HuH-7 (cell line): ENCODE data around the gene SLC25A13.

Experiments
- DNase-seq: peaks from one replicate; pipeline ENCODE4 v3.0.0; 2011; ENCODE audit warnings: low spot score

SLC25A13 gene

DNA sequence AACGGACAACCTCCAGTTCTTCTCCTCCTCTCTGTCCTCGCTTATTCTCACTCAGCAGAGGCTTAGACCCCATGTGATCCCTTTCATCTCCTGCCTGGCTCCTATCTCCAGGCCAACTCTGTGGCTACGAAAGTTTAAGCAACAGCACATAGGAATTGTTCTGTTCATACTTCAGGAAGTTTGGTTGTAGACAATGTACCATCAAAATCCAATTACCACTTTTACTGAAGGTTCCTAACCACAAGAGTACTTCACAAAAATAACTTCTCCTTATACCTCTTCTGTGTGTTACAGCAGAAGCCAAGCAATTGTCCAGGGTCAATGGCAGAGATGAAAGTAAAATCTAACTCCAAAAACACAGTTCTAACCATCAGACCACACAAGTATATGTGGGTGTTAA, 80.0 kb downstream of the SLC25A13 start:
- no peak for DNase-seq

DNA sequence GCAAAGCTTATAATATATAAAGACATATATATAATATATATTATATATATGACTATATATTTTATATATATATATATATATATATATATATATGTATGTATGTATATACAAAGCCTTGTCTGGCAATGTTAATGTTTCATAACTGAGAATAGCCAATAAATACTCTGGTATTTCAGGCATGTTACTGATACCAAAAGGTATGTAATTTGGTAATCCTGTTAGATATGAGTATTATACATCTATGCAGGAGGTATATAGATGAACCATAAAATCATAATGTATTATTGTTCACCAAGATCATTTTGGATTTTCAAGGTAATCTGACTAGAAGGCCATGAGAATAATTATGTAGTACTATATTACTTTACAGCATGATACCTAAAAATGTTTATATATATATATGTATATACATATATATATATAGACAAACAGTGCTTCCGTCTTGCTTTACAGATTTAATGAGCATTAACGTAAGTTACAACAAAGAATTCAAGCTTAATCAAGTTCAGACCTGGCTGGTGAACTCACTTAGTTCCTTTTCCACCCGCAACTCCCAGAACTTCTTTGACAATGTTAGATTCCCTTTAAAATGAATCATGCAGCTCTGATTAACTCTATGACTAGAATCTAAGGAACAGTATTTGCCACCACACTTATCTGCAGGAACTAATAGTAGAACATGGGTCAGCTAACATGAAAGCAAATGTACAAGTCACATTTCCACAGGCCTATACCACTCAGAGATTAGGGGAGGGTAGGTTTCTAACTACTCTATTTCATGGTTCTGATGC, 82.7 kb downstream of the SLC25A13 start:
- DNase-seq, result no peak

DNA sequence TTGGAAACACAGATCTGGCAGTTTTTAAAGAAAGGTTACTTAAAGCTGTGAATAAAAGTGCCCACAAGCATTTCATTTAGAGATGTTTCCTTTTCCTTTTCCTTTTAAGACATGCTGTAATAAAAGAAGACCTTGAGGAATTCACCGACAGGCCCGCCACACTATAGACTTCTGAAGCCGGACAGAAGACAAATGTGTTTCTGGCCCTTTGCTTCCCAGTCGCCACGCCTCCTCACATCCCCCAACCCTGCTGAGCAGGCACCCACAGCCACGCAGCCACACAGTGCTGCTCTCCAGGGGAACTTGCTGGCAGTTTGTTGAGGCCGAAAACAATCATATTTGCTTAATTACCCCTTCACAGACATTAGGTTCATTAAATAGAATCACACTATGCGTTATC, 83.4 kb downstream of the SLC25A13 start:
- DNase-seq, result no peak

DNA sequence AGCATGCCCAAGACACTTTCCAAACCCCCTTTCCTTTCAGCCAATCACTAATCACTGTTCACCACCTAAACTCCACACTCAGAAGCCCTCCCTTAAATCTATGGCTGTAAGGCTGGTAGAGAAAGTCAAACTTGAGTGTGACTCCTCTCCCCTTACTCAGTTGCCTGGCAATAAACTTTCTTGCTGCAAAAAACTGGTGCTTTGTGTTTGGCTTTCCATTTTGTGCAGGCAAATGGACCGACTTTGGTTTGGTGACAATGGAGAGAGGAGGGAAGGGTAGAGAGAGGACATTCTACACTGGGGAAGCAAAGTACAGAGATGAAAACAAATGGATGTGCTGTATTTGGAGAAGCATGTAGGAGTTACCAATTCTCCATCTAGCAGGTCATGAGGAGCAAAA, 84.9 kb downstream of the SLC25A13 start:
- DNase-seq, result no peak

DNA sequence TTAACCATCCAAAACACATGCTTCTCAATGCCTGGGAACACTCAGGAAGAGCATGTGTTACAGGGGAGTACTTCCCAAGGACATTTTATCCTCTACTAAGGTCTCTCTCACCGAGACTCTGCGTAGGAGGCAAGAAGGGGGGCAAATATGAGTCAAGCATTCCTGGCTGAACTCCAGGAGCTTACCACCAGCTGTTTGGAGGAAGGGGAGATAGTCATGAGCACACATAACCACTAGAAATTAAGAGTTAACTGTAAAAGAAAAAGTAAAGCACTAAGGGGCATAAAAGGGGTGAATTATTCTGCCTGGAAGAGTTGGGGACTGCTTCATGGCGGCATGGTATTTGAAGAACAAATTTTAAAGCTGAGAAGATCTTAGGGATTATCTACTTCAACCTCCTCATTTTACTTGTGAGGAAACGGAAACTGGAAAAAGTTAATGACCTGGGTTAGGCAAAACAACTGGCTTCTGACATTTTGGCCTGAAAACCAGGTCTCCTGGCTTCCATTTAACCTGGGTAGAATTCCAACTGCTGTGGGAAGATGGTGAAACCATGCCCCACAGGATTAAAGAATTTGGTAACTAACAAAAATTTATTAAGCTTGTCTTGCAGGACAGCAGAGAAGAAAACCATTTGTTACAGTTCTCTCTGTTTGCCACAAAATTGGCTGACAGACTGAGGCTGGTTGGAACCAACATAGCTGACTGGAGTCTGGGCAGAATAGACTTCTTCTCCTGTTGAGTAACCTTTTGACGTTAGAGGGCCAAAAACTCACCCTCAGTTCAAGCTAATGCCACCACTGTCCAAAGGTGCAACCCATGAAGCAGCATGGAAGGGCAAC, 85.5 kb downstream of the SLC25A13 start:
- DNase-seq, result no peak

DNA sequence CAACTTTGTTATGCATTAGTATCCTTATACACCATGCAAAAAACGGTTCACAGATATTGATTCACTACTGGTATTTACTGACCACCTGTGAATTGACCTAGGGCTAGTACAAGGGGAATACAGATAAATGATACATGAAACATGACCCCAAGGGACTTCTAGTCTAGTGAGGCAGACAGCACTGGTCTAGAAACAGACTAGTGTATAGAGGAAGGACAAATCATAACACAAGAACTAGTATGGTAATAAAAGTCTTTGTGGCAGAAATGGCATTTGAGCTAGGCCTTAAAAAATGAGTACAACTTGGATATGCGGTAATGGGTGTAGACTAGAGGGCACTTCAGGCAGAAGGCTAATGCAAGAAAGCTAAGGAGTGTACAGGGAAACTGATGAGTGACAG, 86.6 kb downstream of the SLC25A13 start:
- DNase-seq, result no peak

DNA sequence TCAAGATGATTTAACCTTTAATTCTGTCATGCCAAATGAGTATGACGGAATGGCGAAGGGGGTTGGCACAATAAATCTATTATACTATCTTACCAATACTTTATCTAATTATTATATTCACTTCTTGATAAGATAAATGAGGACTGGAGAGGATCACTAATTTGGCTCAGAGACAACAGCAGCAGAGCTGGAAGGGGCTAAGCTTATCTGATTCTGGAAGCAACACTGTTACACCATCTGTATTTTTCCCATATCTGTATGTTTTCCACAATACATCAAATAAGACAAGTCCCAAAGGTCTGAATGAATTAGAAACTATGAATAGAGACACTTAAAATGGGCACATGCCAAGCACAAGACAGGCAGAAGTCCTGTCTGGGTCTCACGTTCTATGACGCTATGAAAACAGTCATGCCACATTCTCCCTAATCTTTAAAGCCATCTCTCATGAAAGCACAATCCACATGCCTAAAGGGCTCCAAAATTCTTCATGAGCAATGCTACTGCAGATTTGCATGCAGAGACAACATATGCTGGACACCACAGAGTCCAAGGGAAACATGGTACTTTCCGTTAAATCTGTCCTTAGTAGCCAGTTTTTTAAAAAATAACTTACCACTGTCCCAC, 88.3 kb downstream of the SLC25A13 start:
- no peak for DNase-seq

DNA sequence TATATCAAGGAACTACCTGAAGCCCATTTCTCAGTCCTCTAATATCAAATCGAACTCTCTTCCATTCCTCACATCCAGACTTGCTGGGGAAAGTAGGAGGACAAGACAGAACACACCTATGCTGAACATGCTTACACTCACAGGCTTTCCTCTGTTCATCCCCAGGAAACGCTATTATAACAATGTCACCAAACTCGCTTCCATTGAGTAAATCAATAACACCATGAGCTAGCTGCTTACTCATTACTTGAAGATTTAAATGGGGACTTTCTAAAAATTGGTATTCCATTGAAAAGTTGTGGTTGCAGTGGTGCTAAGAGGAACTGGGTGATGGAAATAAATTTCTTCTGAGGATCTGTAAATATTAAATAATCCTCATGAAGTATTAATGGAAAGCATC, 88.8 kb downstream of the SLC25A13 start:
- no peak for DNase-seq

DNA sequence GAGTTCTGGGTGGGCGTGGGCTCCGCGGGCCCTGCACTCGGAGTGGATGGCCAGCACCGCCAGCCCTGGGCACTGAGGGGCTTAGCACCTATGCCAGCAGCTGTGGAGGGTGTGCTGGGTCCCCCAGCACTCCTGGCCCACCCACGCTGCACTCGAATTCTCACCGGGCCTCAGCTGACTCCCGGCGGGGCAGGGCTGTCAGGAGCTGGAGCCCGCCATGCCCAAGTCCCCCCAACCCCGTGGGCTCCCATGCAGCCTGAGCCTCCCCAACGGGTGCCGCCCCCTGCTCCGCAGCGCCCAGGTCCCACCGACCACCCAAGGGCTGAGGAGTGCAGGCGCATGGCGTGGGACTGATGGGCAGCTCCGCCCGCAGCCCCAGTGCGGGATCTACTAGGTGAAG, 93.1 kb downstream of the SLC25A13 start:
- no peak for DNase-seq

DNA sequence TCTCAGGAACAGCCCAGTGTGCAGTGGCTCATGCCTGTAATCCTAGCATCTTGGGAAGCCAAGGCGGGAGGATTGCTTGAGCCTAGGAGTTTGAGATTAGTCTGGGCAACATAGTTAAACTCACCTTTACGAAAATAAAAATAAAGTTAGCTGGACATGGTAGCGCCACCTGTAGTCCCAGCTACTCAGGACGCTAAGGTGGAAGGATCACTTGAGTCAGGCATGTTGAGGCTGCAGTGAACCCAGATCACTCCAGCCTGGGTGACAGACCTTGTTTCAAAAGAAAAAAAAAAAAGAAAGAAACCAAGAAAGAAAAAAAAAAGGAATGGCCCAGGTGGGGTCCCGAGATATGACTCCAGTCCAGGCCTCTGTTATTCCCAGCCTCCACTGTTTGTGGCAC, 96.6 kb downstream of the SLC25A13 start:
- no peak for DNase-seq

DNA sequence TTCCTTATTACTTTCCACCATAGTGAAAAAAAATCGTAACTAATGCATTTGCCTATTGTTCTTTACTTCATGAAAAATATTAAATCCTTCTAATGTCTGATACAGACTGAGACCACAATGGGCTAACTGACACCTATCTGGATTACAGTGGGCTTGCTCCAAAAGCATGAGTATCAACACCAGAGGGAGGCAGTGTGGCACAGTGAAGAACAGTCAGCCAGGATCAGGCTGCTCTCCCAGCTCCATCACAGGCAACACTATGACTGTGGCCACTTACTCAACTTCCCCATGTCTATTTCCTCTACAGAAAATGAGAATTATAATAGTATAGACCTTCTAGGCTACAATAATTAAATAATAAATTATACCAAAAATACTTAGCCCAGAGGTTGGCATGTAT, 97.2 kb downstream of the SLC25A13 start:
- DNase-seq, result peak; percentile 58

DNA sequence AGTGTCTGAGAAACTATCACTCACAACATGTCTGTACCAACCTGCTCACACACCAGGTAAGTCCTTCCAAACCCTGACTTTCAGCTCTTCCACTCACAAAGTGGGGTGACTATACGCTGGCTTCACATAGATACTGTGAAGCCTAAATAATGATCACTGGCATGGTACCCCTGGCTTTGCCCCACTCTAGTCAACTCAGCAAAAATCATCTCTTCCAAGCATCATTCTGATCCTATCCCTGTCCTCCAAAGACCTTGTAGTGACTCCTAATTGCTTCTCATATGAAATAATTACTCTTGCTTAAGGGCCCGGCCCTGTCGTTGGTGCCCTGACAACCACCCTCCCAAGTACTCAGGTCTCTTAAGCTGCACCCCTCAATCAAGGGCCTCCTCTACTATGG, 97.8 kb downstream of the SLC25A13 start:
- DNase-seq, result no peak

DNA sequence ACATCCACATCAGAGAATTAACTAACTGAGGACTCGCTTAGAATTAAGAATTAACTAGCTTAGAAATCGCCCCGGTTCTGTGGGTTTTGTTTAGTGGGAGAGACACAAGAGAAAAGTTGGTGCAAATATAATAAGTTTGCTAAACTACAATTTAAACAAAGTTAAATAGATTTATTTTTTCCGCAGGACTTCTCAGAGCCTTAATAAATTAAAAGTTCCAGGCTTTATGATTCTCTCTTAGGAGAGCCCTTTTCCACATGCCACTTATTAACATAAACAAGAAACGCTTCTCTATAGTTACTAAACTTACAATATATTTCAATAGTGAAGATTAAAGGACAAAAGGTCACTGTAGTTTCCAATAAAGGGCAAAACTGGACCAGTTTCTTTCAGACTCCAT, 100.0 kb downstream of the SLC25A13 start:
- DNase-seq, result no peak

DNA sequence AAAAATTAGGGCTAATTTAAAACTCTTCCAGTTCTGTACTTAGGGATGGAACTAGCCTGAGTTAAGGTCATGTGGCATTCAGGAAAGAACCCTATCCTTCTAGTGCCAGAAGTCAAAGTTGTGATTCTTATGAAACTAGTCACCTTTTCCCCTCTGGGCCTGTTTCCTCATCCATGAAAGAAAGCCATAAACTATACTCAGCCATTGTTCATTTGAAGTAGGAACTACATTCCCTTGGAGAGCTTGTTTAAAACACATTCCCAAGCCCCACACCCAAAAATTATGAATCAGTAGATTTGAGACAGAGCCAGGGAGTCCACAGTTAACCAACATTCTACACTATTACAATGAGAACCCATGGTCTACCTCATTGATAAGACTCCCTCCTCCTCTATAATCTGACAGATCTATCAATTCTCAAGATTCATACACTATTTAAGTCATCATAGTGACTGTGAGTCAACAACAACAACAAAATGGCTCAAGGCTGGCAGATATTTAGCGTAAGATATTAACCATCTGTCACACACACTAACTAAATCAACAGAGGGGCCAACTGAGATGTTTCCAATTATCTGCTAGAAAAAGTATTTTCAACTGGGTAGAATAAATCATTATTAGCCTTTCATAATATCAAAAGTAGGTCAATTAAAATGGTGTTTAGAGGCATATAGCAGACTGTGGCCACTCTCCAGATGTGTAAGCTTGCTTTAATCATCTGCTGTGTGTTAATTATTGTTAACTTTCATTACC, 102.3 kb downstream of the SLC25A13 start:
- DNase-seq, result no peak

DNA sequence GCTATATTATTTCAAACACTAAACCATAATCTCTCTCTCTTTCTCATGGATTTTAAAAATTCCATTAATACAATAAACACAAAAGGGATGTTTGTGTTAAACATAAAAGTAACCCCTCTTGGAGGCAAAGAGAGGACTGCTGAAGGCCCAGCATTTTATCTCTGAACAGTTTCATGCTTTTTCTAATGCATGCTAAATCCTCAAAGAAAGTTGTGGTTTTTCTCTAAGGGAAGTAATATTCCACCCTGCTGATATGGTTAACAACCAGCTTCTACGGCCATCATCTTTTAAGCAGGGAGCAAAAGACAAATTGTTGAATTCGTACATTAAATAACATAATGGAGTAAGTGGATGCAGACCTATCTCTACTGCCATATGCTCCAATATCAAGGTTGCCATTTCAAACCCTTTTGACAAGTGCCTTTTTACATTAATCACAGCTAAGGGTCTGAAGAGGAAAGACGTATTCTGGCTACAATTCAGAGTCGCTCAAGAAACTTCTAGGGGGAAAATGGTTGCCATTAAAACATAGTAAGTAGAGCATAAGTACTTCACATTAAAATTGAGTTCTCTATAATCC, 103.1 kb downstream of the SLC25A13 start:
- no peak for DNase-seq

DNA sequence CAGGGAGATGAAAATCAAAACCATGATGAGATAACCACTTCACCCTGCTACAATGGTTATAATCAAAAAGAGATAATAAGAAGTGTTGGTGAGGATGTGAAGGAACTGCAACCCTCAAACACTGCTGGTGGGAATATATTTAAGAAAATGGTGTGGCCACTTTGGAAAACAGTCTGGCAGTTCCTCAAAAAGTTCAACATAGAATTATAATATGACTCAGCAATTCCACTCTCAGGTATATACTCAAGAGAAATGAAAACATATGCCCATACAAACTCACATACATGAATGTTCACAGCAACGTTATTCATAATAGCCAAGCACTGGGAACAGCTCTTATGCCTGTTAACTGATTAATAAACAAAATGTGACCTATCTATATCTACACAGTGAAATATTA, 104.8 kb downstream of the SLC25A13 start:
- DNase-seq, result no peak

DNA sequence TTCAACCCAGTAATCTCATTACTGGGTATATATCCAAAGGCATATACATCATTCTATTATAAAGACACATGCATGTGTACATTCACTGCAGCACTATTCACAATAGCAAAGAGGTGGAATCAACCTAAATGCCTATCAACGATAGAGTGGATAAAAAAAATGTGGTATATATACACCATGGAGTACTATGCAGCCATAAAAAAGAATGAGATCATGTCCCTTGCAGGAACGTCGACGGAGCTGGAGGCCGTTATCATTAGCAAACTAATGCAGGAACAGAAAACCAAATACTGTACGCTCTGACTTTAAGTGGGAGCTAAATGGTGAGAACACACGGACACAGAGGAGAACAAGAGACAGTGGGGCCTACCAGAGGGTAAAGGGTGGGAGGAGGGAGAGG, 105.5 kb downstream of the SLC25A13 start:
- no peak for DNase-seq

DNA sequence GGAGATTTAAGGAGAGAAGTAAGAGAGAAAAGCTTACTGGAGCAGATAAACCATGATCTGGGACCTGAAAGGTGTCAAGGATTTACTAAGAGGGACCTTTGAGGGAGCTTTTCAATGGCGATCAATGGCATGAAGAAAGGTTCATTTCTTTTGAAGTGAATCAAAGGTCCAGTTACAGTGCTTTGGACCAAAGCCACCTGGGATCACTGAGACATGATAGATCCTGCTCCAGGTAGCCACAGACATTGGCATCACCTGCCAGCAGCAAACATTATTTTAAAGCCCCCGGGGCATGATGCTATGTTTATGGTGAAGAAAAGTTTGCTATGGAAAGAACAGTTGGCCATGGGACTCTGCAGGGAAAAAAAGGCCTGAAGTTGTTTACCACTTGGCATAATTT, 109.4 kb downstream of the SLC25A13 start:
- DNase-seq, result no peak

DNA sequence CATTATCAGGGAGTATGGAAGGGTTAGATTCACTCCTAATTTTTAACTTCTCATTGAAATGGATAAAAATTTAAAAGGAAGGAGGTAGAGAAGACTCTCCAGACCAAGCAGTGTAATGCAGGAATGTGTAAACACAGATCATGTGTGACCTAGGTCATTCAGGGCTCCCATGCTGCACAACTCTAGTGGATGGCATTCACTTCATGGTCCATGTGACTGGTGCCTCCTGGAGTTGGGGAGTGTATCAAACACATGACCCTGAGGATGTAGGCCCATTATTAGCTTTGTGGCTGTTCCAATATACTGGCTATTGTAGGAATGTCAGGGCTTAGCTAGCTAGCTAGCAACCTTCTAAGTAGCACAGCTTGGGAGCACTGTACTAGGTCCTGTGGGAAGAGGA, 109.9 kb downstream of the SLC25A13 start:
- no peak for DNase-seq

DNA sequence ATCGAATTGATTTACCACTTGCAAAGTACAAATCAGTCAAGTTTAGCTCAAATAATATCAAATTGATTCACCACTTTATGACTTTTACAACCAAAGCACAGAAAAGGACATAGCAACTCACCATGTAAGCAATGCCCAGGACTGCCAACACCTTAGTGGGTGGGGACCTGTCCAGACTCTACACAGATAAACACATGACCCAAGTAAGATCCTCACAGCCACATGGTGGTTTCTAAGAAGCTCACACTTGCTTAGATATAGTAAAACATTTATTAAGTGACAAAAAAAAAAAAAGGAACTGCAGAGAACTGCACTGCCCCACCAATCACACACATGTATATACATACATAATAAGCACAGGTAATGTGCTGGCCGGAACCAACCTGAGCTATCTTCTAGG, 116.2 kb downstream of the SLC25A13 start:
- no peak for DNase-seq

DNA sequence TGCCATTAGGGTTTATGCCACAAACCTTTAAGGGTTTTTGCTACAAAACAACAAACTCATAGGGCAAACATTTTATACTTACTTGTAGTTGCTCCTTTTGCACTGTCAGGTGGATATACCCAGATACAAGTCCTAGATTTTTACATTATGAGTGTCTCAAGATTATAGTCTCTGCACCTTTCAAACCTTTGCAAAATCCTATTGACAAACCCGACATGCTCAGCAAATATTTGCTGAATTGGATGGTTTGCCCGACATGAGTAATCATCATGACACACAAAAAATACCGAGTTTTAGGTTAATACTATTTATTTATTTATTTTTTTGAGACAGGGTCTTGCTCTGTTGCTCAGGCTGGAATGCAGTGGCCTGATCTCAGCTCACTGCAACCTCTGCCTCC, 117.3 kb downstream of the SLC25A13 start:
- no peak for DNase-seq

DNA sequence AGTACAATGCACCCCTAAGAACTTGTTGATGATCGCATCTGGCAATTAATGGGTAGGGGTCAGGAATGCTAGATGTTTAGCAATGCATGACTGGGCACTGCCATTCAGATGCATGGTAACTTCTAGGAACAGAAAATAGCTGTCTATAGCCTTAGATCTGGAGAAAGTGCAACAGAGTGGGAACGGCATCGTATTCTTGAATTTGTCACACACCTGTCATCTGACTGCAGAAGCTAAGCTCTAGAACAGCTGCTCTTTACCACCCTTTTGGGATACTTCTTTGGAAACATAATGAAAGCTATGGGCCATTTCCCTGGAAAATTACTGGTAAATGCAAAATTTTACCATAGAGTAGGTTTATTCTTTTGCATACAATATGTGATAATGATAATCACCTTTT, 118.1 kb downstream of the SLC25A13 start:
- DNase-seq, result no peak
